Calu3 (cell line): Measurements from ENCODE around the gene PARD3. TPM values are rescaled to one million over a fixed set of nuclear protein-coding genes. Genes with fewer than 3 reads are reported as not detected.

ENCODE experiments used
- BruUV-seq: library from RNA; stranded (reverse); fragments of 400-500 nt; replicated peaks from 2 replicates; lab custom pipeline; 2021; lab: Mats Ljungman, UMichigan
- CTCF ChIA-PET: fragments of 300-600 bp; sonication (Branson Sonifier 250); formaldehyde crosslinking; loops from one replicate; lab custom pipeline; 2022; ENCODE audit warnings: antibody characterized with exemption; lab: Charles Lee
- DNase-seq: peaks from one replicate; pipeline ENCODE4 v3.0.0; 2022
- H3K27ac Mint-ChIP-seq: one replicate; pipeline ENCODE4 v1.8.0; 2022; ENCODE audit warnings: mixed read lengths; ENCODE audit not compliant: unreplicated experiment
- H3K27me3 Mint-ChIP-seq: one replicate; pipeline ENCODE4 v1.8.0; 2022; ENCODE audit warnings: mixed read lengths; ENCODE audit not compliant: unreplicated experiment
- H3K36me3 Mint-ChIP-seq: one replicate; pipeline ENCODE4 v1.8.0; 2022; ENCODE audit warnings: mild to moderate bottlenecking, moderate library complexity, mixed read lengths; ENCODE audit not compliant: insufficient read depth, unreplicated experiment
- H3K4me1 Mint-ChIP-seq: one replicate; pipeline ENCODE4 v1.8.0; 2022; ENCODE audit warnings: mild to moderate bottlenecking, low read depth, mixed read lengths; ENCODE audit not compliant: unreplicated experiment
- H3K4me3 Mint-ChIP-seq: one replicate; pipeline ENCODE4 v1.8.0; 2022; ENCODE audit warnings: mild to moderate bottlenecking, low read depth, moderate library complexity, mixed read lengths; ENCODE audit not compliant: unreplicated experiment
- H3K9me3 Mint-ChIP-seq: one replicate; pipeline ENCODE4 v1.8.0; 2022; ENCODE audit warnings: low read depth, mixed read lengths; ENCODE audit not compliant: unreplicated experiment
- intact Hi-C: fragments of 100-400 bp; cut with micrococcal nuclease; formaldehyde crosslinking; loops from one replicate; pipeline ENCODE4 v1.10.0; 2022; ENCODE audit not compliant: unreplicated experiment
- total RNA-seq: library from RNA; stranded (reverse); gene quantifications from 2 replicates; pipeline ENCODE4 v1.2.3, GENCODE V29; 2022
- TF ChIP-seq, protein P1 (sequence below): fragments of 200-600 bp; IDR thresholded peaks from one replicate; pipeline ENCODE4 v1.8.0; 2022; ENCODE audit warnings: antibody characterized with exemption; ENCODE audit not compliant: unreplicated experiment

The PARD3 gene
- total RNA-seq, 1 experiment from 2014 or later: 62.4 TPM

DNA sequence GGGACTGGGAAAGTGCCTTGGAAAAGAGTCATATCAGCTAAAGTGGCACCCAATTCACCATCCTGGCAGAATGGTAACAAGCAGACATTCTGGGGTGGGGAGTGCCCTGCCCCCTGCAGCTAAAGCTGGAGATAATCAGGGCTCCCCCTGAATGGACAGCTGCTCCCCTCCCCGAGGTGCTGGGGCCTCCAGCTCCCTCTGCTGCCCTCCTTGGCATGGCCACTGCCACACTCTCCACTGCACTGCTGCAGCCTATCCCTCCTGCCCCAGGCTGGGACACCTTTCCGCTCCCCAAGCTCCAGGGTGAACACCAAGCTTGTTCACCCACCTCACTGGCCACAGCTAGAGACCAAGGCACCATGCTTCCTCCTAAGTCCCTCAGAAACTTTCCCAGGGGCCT, 9.8 kb upstream of the PARD3 start:
- TF ChIP-seq, protein P1, sequence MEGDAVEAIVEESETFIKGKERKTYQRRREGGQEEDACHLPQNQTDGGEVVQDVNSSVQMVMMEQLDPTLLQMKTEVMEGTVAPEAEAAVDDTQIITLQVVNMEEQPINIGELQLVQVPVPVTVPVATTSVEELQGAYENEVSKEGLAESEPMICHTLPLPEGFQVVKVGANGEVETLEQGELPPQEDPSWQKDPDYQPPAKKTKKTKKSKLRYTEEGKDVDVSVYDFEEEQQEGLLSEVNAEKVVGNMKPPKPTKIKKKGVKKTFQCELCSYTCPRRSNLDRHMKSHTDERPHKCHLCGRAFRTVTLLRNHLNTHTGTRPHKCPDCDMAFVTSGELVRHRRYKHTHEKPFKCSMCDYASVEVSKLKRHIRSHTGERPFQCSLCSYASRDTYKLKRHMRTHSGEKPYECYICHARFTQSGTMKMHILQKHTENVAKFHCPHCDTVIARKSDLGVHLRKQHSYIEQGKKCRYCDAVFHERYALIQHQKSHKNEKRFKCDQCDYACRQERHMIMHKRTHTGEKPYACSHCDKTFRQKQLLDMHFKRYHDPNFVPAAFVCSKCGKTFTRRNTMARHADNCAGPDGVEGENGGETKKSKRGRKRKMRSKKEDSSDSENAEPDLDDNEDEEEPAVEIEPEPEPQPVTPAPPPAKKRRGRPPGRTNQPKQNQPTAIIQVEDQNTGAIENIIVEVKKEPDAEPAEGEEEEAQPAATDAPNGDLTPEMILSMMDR: peak; percentile 30
- peak; percentile 44 for DNase-seq
- Mint-ChIP-seq H3K27ac (no peak overlapping the region), H3K4me3 (no peak overlapping the region), H3K36me3 (no peaks in the 10 kb centered on the region), H3K27me3 (no peaks in the 10 kb centered on the region), H3K9me3 (no peaks in the 10 kb centered on the region), H3K4me1 (no peaks in the 10 kb centered on the region)
- intact Hi-C loops: no loop called here
- BruUV-seq: no TSS peak
- CTCF ChIA-PET: interaction anchor here (1.6 kb wide), 1 partner anchor 9 kb away, joined by 3 read pairs; no protein-coding TSS in a partner anchor

DNA sequence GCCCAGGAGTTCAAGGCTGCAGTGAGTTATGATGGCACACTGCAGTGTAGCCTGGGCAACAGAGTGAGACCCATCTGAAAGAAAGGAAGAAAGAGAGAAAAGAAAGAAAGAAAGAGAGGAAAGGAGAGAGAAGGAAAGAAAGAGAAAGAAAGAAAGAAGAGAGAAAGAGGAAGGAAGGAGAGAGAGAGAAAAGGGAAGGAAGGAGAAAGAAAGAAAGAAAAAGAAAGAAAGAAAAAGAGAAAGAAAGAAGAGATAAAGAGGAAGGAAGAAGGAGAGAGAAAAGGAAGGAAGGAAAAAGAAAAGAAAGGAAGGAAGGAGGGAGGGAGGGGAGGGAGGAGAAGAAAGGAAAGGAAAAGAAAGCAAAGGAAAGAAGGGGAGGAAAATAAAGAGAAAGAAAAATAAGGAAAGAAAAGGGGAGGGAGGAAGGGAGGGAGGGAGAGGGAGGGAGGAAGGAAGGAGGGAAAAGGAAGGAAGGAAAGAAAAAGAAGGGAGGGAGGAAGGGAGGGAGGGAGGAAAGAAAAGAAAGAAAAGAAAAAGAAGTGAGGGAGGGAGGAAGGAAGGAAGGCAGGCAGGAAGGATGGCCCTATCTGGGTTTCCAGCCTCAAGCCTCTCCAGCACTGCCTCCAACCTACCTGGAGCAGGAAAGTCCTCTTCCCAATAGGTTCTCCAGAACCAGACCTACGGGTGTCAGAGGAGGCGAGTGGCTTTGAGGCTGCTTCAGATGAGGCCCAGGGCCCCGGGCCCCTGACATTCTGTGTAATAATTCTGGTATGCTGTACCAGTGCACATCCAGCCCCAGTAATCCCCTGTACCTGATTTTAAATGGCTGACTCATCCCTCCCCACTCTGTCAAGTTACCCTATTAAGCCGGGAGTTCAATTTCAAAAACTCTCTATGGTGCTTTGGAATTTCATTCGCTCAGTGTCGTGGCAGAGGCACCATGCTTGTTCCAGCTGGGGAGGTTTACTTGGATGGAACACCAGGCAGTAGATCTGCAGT, 6.8 kb upstream of the PARD3 start:
- H3K27ac Mint-ChIP-seq: no peak overlapping the region
- BruUV-seq: no TSS peak
- no peaks in the 10 kb centered on the region for H3K9me3 Mint-ChIP-seq
- intact Hi-C loops: no loop called here
- no peaks in the 10 kb centered on the region for H3K36me3 Mint-ChIP-seq
- DNase-seq: no peak
- H3K4me3 Mint-ChIP-seq: no peak overlapping the region
- TF ChIP-seq, protein P1: no peak
- CTCF ChIA-PET: interaction anchor here (0.7 kb wide), 2 partner anchors 15 to 1790 kb away, joined by 3 read pairs; no protein-coding TSS in a partner anchor
- peaks cover under 1% of the 10 kb centered on the region for H3K4me1 Mint-ChIP-seq
- no peaks in the 10 kb centered on the region for H3K27me3 Mint-ChIP-seq

DNA sequence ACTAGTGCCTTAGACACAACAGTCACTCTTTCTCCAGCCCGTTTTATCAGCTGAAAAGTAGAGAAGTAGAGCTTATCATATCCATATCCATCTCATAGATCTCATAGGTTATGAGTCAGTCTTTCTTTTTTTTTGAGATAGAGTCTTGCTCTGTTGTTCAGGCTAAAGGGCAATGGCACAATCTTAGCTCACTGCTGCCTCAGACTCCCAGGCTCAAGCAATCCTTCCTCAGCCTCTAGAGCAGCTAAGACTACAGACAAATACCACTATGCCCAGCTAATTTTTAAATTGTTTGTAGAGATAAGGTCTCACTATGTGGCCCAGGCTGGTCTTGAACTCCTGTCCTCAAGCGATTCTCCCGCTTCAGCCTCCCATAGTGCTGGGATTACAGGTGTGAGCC, 2.5 kb upstream of the PARD3 start:
- H3K36me3 Mint-ChIP-seq: peaks cover 30% of the 10 kb centered on the region
- H3K27me3 Mint-ChIP-seq: no peaks in the 10 kb centered on the region
- DNase-seq: no peak
- no TSS peak for BruUV-seq
- H3K27ac Mint-ChIP-seq: no peak overlapping the region
- peaks cover 24% of the 10 kb centered on the region for H3K4me1 Mint-ChIP-seq
- H3K4me3 Mint-ChIP-seq: no peak overlapping the region
- H3K9me3 Mint-ChIP-seq: no peaks in the 10 kb centered on the region
- CTCF ChIA-PET: interaction anchor here (0.6 kb wide), 1 partner anchor 20 kb away, joined by 3 read pairs; no protein-coding TSS in a partner anchor
- intact Hi-C loops: no loop called here
- TF ChIP-seq, protein P1: no peak

DNA sequence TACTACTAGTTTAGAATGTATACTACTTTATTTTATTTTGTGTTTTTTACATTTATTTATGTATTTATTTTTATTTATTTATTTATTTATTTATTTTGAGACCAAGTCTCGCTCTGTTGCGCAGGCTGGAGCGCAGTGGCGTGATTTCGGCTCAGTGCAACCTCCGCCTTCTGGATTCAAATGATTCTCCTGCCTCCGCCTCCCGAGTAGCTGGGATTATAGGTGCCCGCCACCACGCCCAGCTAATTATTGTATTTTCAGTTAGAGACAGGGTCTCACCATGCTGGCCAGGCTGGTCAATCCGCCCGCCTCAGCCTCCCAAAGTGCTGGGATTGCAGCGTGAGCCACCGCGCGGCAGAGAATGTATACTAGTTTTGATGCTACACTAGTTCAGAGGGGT, 2.0 kb upstream of the PARD3 start:
- Mint-ChIP-seq H3K27me3 (no peaks in the 10 kb centered on the region), H3K27ac (no peak overlapping the region), H3K9me3 (no peaks in the 10 kb centered on the region), H3K36me3 (peaks cover 30% of the 10 kb centered on the region), H3K4me3 (peak overlapping the region; percentile 62), H3K4me1 (peaks cover 30% of the 10 kb centered on the region)
- intact Hi-C loops: no loop called here
- CTCF ChIA-PET: no interaction called here
- no peak for DNase-seq
- BruUV-seq: no TSS peak
- TF ChIP-seq, protein P1: no peak
